AG09309 (cell line): ENCODE data around the gene IL37.
A peak's percentile ranks its signal among the peaks of the same experiment; 100 is the strongest.

Experiments
- DNase-seq: peaks from one replicate; pipeline ENCODE4 v3.0.0-alpha.2; 2010; ENCODE audit warnings: low read depth
- H3K4me3 ChIP-seq: 2 replicates; pipeline ENCODE4 v1.5.1; 2011; ENCODE audit warnings: mild to moderate bottlenecking, low read depth, low read length, moderate library complexity; ENCODE audit not compliant: control insufficient read depth
- TF ChIP-seq, protein P1 (sequence below): IDR thresholded peaks from 2 replicates; pipeline ENCODE4 v1.5.1; 2011; ENCODE audit warnings: mild to moderate bottlenecking, low read depth, low read length, inconsistent platforms; ENCODE audit not compliant: insufficient read depth, control insufficient read depth; ENCODE audit errors: missing control alignments

Gene IL37

DNA sequence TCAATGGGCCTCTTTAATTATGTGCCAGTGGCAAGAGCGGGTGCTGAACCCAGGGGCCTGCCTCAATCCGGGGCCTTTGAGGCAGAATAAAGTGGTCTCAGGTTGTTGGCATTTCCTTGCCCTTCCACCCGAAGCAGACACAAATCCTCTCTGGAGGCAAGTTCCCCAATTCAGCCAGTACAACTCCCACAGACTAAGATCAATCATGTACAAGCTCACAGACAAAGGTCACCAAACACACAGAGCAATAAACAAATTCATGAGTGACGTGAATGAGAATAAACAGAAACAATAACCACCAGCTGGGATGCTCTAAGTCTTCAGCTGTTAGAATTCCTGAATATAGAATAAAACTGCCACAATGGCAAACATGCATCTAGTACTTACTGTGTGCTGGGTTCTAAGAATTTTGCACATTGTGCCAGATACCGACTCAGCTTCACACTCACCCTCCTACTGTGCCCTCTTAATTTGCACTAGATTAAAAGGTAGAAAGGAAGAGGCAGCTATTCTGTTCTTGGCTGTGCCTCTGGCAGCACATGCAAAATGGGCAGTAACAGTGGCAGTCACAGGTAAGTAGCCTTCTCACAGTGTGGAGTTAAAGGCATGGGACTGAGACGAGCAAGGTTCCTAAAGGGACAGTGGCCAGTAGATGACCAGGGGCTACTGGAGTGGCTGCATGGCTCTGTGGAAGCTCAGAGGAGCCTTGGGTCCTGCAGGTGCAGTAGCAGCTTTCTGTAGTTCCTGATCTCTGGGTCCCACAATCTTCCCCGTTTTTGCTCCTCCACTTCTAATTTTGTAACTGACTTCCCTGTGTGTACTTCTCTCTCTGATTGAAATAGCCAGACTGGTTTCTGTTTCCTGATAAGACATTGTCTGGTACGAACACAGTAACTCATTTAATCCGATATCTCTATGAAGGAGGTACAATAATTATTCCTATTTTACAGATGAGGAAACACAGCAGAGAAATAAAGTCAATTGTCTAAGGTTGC, 39.8 kb upstream of the IL37 start:
- TF ChIP-seq, protein P1, sequence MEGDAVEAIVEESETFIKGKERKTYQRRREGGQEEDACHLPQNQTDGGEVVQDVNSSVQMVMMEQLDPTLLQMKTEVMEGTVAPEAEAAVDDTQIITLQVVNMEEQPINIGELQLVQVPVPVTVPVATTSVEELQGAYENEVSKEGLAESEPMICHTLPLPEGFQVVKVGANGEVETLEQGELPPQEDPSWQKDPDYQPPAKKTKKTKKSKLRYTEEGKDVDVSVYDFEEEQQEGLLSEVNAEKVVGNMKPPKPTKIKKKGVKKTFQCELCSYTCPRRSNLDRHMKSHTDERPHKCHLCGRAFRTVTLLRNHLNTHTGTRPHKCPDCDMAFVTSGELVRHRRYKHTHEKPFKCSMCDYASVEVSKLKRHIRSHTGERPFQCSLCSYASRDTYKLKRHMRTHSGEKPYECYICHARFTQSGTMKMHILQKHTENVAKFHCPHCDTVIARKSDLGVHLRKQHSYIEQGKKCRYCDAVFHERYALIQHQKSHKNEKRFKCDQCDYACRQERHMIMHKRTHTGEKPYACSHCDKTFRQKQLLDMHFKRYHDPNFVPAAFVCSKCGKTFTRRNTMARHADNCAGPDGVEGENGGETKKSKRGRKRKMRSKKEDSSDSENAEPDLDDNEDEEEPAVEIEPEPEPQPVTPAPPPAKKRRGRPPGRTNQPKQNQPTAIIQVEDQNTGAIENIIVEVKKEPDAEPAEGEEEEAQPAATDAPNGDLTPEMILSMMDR: no peak
- DNase-seq: no peak
- H3K4me3 ChIP-seq: no peak overlapping the region

- no peak overlapping the region for H3K4me3 ChIP-seq
- DNase-seq: no peak
- TF ChIP-seq, protein P1: no peak
These were observed 34.6 kb upstream of the IL37 start for GRCh38 chr2:112876257-112876970.

GRCh38 chr2:112876971-112877361, 34.0 kb upstream of the IL37 start:
- TF ChIP-seq, protein P1: no peak
- no peak overlapping the region for H3K4me3 ChIP-seq
- no peak for DNase-seq

DNA sequence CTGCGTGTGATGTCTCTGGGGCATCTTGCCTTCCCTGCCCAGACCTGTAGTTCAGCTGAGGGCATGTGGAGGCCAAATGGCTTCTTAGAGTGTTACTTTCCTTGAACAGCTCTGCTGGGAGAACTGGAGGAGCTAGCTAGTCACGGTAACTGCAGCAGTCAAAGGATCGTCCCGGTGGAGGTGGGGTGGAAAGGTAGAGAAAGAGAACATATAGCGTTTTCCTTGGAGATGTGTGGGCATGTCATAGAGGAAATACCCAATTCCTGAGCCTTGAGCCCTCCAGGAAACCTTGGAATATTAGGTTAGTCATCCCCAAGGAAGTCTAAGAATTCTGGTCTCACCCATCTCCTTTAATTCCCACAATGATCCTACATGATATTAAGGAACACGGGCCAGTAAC, 33.5 kb upstream of the IL37 start:
- DNase-seq: no peak
- H3K4me3 ChIP-seq: no peak overlapping the region
- TF ChIP-seq, protein P1: no peak

- TF ChIP-seq, protein P1: no peak
- DNase-seq: no peak
- no peak overlapping the region for H3K4me3 ChIP-seq
These were observed 31.4 kb upstream of the IL37 start for GRCh38 chr2:112879491-112880041.

GRCh38 chr2:112880091-112880531, 30.9 kb upstream of the IL37 start:
- H3K4me3 ChIP-seq: no peak overlapping the region
- TF ChIP-seq, protein P1: no peak
- peak; percentile 28 for DNase-seq
